Activated CD8-positive, alpha-beta memory T cell treated with anti-CD3 and anti-CD28 coated beads, Interleukin-2, amount 50 U/mL, for 4 hours (primary cell): Measurements from ENCODE around the gene CCDC116.

ENCODE experiments used
- DNase-seq: peaks from one replicate; pipeline ENCODE4 v3.0.0-alpha.2; 2020

Gene CCDC116

GRCh38 chr22:21682385-21683175, 50.0 kb downstream of the CCDC116 start:
- DNase-seq, result no peak

GRCh38 chr22:21683401-21683811, 50.8 kb downstream of the CCDC116 start:
- DNase-seq, result no peak

DNA sequence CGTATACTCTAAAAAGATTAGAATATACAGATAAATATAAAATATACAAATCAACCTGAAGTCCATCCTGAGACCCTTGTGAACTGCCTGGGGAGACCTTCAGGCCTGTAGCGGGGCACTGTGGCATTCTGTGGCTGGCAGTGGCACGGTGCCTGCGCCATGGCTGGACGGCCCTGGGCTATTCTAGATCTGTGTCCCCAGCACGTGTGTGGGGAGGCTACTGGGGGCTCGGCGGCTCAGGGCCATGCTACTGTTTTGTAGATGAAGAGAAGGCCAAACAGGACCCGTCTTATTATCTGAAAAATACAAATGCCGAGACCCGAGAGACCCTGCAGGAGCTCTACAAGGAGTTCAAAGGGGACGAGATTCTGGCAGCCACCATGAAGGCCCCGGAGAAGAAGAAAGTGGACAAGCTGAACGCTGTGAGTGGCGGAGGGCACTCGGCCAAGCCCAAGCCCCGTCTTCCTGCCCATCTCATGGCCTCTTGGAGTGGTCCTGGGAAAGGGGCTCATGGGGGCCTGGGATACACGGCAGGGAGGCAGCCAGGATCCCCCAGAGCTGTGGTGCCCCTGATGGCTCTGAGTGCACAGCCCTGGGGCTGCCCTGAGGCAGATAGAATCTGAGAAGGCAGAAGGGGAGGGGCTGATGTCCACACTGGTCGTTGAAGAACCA, 52.1 kb downstream of the CCDC116 start:
- DNase-seq, result no peak

DNA sequence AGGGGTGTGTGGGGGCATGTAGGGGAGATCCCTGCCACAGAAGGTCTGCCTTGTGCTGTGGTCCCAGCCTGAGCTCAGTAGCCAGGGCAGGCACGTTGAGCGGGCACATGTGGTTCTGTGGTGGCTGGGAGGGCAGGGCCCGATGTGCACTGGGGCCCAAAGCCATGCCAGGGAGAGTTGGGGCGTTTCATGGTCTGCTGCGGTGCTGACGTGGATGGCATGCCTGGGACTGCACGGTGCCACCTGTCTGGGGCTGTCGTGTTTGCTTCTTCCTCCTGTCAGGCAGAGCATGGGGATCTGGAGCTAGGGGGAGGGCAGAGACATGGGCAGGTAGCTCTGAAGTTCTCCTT, 52.6 kb downstream of the CCDC116 start:
- DNase-seq, result no peak

- no peak for DNase-seq
These were observed 53.6 kb downstream of the CCDC116 start for GRCh38 chr22:21686193-21686608.
